ENCODE data around the gene KRT36.

GRCh38 chr17:41462705-41463104, 27.0 kb downstream of the KRT36 start:
- TF ChIP-seq CTCF (IDR thresholded peaks at IDR 0.05 in 2 of 3, conservative IDR thresholded peaks at IDR 0.05 in 1 of 3; ENCODE audit: control insufficient read depth in 2 of 3, extremely low read depth in 1 of 3, insufficient read depth in 1 of 3, low read depth in 3 of 3, low read length in 3 of 3) = no peak
- TF ChIP-seq BCLAF1 (IDR thresholded peaks at IDR 0.05) = no peak
- no peak for TF ChIP-seq NFYB (IDR thresholded peaks at IDR 0.05; ENCODE audit: insufficient read depth, low read depth, low read length)
- TF ChIP-seq PAX5 (IDR thresholded peaks at IDR 0.05; ENCODE audit: borderline replicate concordance, low read depth, low read length) = no peak
- TF ChIP-seq MXI1 (IDR thresholded peaks at IDR 0.05; ENCODE audit: low read depth, low read length) = no peak
- TF ChIP-seq SMC3 (IDR thresholded peaks at IDR 0.05; ENCODE audit: borderline replicate concordance, low read length) = no peak
- no peak for TF ChIP-seq SPI1 (IDR thresholded peaks at IDR 0.05; ENCODE audit: borderline replicate concordance, insufficient read depth, low read depth, low read length)
- TF ChIP-seq HDAC6 (IDR thresholded peaks at IDR 0.05; ENCODE audit: unreplicated experiment) = no peak
